CD4-positive, alpha-beta T cell treated with Interleukin-4 for 4 hours (primary cell): ENCODE measurements around the gene NFIC.
"Not testable (repeated sequence)": the region's sequence is repeated elsewhere in the genome, so short reads cannot be mapped to it uniquely, and the experiment has no call there.

Source experiments
- DNase-seq: peaks from one replicate; pipeline ENCODE4 v3.0.0-alpha.2; 2020

The NFIC gene

DNA sequence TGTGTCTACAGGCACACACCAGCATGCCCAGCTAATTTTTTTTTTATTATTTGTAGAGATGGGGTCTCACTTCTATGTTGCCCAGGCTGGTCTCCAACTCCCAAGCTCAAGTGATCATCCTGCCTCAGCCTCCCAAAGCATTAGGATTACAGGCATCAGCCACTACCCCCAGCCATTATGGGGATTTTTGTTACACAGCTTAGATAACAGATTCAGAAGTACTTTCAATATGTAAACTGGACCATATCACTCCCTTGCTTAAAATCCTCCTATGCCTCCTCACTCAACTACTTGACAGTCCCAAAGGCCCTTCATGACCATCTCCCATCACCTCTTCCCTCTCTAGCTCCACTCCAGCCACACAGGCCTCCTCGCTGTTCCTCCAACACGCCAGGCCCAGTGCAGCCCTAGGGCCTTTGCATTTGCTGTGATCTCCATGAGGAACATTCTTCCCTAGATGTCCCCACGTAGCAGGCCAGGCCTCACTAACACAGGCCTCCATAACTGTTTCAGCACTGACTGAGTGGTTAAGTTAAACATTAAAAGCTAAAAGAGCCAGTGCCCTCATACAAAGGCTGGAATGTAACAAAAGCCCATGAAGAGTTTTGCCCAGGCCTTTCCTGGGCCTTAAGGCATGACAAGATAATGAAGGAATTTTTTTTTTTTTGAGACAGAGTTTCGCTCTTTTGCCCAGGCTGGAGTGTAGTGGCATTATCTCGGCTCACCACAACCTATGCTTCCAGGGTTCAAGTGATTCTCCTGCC is 131.6 kb downstream of the NFIC start:
- DNase-seq, result no peak

DNA sequence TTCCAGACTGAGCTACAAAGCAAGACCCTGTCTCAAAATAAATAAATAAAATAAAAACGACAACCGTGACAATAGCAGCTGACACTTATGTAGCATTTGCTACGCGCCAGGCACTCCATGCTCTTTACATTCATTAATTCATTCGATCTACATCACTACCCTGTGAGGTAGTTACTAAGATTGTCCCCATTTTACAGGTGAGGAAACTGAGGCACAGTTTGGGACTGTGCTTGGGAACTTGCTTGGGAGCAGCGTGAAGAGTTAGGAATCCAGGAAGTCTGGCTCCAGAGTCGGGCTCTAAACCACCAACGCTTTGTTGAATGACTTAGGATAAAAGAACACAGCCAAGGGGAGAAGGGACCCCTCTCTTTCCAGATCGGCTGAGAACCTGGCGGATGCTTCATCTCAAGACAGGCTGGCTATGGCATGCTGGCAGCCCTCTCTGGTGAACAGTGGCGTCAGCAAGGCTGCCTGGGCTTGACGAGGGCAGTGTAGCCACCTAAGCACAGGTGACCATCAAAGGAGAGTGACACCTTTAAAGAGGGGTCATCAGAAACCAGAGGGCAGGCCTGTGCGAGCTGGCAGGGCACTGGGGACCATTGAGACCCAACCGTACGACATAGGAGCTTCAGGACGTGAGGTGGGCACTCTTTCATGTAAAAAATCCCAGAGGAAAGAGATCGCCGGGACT is 133.5 kb downstream of the NFIC start:
- DNase-seq, result no peak

DNA sequence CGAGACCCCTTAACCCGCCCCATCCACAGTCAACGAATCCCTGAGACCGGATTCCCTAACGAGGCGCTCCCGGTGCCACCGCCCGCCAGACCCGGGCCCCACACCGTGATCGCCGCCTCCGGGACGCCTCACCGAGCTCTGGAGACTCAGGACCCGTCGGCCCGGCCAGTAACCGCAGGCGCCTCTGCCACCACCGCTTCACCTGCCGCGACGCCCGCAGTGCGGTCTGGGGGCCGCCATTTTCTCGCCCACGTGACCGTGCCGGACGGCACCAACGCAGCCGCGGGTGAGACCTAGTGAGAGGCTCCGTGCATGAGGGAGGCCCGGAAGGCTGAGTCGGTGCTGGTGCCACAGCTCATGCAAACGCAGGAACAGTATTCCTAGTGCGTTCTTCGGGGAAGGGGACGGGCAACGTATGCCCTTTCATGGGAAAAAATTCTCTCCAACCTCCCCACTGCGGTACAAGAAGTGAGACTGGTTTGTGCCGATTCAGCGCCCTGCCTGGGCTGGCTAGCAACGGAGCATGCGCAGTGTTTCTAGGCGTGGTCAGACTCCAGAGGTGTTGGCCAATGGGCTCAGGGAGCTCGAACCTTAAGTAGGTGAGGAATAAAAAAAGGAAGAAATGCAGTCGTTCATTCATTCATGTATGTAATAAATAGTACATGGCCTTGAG is 134.2 kb downstream of the NFIC start, which contains the start of gene DOHH:
DOHH (minus strand) TSS at position 246 of the 673 bp plus-strand sequence. CDS start 3,860 bp downstream, outside the sequence.
- peak; percentile 97 for DNase-seq

DNA sequence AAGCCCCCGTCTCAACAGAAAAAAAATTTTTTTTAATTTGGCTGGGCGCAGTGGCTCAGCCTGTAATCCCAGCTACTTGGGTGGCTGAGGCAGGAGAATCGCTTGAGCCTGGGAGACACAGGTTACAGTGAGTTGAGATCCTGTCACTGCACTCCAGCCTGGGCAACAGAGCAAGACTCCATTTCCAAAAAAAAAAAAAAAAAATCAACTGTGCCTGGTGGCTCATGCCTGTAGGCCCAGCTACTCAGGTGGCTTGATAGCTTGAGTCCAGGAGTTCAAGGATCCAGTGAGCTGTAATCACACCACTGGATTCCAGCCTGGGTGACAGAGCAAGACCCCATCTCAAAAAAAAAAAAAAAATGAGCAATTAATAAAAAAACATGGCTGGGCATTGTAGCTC is 135.4 kb downstream of the NFIC start:
- DNase-seq, result no peak

DNA sequence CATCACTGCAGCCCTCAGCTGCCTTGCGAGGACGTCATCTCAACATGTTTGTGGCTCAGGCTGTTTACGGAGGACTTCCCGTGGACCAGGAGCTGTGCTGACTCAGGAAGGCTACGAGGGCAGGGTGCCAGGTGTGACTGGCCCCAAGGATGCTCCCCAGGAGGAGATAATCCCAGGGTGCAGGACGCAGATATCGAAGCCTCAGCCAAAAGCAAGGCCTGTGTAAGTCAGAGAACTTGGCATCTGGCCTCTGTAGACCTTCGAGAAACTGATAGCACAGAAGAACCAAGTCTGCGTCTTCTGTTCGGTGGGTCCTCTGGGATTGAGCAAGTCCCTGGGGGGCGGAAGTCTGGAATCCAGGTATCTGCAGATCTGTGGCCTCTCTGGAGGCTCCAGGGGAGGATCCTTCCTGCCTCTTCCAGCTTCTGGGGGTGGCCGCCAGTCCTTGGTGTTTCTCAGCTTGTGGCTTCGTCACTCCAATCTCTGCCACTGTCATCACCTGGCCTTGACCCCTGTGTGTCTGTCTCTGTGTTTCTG is 136.7 kb downstream of the NFIC start:
- DNase-seq, result no peak

DNA sequence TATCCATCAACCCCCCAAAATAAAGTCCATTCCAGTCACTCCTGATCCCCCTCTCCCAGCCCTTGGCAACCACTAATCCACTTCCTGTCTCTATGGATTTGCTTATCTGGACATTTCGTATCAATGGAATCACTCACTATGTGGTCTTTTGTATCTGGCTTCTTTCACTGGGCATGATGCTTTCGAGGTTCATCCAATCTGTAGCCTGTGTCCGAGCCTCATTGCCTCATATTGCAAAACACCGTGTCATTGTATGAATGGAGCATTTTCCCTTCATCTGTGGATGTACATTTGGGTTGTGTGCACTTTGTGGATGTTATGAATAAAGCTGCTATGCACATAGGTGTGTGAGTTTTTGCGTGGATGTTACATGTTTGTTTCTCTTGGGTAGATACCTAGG is 138.4 kb downstream of the NFIC start:
- no peak for DNase-seq

DNA sequence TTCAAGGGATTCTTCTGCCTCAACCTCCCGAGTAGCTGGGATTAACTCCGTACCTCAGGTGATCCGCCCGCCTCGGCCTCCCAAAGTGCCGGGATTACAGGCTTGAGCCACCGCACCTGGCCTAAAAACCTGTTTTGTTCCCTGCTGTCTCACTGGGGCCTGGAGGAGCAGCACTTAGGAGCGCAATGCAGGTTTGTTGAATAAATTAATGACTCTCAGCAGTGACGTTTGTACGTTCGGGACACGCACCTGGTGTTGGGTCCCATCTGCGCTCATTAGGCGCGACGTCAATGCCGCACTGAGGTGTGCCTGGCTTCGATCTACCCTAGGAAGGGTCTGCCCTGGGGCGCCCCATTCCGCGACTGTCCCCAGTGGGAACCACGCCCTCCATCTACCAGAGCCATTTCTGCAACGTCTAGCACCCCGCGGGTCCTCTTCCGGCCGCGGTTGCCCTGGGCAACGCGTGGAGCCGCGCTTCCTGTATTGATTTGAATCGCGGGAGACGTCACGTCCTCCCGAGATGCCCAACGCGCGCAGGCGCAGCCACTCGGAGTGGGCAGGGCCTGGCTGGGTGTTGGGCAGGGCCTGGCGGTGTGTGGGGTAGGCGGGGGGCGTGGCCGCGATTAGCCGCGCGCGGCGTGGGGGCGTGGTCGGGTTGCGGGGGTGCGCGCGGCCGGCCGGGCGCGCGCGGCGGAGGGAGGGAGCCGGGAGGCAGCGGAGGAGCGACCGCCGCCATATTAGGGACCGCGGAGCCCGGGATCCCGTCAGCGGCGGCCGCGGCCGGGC is 139.4 kb downstream of the NFIC start, which contains the start of gene FZR1:
FZR1 (plus strand) TSS at position 714 of the 786 bp plus-strand sequence. CDS start 16,679 bp downstream, outside the sequence.
- DNase-seq, result peak; percentile 99

DNA sequence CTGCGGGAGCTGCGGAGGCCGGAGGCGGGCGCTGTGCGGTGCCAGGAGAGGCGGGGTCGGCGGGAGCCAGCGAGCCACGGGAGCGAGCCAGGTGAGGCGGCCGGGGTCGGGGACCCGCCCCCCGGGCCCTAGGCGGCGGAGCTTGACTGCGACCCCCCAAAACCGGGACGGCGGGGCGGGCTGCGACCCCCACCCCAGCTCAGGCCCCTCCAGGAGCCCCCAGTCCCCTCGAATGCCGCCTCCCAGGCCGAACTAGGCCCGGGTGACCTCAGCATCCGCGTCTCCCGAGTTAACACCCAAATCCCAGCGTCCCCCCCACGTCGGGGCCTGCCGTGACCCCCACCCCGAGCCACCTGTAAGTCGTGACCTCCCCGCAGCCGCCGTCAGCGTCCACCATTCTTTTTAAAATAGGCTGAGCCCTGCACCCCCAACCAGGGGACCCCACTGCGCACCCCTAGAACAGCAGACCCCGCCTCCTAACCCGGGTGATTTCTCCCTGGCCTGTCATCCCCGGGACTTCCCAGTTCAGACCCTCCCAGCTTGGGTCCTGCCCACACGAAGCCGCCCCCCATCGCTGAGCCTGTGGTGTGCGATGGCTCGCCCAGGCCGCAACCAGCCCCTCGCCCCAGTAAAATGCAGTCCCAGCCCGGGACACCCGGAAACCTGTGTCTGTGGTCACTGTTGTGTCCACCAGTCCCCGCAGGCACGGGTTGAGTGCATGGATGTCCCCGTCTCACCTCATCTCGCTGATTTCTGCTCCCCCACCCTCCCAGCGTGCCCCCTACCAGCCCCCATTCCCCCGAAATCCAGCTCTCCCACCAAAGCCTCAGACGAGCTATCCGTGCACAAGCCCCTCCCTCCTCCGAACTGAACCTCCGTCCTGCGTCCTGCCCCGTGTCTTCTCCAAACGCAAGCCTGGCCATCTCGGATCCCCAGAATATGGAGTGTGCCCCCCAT is 140.3 kb downstream of the NFIC start:
- DNase-seq, result peak; percentile 28

DNA sequence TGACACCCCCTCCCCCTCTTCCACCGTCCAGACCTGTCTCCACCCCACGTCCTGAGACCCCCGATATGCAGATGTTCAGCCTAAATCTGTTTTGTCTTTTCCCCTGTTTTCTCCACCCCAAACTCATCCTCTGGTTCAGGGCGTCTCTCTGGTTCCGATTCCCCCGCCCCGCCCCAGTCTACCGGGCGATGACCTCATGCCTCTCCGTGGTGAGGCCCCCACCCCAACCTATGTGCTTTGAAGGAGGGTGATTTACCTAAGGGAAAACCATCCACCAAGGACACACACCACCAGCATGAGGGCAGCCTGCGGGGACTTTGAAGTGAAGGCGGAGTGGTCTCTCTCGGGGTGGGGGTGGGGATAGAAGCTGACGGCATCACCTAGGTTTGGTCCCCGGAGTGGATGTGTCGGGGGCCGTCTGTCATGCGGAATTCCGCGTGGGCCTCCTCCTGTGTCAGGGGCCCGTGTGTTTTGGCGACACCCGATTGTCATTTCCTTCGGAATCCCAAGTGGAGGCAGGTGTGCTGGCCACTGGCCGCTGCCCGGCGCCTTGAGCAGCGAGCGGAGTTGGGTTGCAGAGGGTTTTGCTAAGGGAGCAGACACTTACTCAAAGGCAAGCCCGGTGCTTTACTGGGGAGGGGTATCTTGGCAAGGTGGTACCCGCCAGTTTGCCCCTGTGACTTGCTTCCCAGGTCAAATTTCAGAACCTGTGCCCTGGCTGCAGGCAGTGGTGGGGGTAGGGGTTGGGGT is 141.2 kb downstream of the NFIC start:
- DNase-seq, result peak; percentile 48

DNA sequence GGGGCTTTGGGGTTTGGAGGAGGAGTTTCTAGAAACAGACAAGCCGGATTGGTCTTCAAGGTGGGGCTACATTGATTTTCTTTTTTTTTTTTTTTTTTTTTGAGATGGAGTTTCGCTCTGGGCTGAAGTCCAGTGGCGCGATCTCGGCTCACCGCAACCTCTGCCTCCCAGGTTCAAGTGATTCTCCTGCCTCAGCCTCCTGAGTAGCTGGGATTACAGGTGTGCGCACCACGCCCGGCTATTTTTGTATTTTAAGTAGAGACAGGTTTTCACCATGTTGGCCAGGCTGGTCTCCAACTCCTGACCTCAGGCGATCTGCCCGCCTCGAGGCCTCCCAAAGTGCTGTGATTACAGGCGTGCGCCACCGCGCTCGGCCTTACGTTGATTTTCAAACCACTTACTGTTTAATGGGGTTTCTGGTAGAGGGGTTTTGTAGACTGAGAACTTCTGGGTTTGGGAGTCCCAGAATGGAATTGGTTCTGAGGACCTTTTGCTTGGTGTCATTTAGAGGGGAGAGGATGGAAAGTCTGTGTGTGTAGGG is 141.8 kb downstream of the NFIC start:
- not testable (repeated sequence) for DNase-seq

DNA sequence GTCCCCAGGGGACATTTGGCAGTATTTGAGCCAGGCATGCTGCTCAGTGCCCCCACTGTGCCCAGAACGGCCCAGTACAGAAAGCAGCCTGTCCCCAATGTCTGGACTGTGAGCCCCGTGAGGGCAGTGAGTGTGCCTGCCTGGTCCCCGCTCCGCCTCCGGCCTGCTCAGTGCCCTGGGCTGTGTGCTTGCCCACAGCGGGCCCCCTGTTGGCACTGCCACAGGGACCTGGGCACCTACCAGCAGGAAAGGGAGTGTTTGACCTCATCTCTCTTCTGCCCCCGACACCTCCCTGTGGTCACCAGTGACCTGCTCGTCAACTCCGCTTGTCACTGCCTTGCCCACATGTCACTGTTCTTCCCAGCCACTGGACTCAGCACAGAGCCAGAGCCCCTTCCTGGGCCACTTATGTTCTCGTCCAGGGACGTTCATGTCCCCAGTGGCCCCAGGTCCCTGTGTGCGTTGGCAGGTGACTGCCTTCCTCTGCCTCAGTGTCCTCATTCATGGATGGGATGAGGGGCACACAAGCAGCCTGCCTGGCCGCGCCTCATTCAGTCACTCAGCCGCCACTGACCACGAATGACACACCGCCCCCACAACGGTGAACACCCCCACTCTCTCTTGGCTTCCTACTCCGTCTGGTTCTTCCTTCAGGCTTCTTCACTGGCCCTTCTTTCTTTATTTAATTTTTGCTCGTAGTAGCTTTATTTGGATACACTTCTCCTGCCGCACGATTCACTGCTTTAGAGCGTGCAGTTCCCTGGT is 142.6 kb downstream of the NFIC start:
- DNase-seq, result no peak

DNA sequence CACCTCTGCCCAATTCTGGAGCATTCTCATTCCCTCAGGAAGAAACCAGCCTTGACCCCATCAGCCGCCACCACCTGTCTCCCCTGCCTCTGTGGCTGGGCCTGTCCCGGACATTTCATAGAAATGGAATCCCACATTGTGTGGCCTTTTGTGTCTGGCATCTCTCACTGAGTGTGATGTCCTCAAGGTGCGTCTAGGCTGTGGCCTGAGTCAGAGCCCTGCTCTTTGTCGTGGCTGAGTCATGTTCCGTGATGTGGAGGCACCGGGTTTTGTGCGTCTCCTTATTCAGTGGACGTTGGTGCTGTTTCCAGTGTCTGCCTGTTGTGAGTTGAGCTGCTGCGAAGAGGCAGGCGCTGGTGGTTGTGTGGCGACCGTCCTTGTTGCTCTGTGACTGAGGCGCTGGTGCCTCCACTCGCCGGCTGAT is 143.2 kb downstream of the NFIC start:
- no peak for DNase-seq

DNA sequence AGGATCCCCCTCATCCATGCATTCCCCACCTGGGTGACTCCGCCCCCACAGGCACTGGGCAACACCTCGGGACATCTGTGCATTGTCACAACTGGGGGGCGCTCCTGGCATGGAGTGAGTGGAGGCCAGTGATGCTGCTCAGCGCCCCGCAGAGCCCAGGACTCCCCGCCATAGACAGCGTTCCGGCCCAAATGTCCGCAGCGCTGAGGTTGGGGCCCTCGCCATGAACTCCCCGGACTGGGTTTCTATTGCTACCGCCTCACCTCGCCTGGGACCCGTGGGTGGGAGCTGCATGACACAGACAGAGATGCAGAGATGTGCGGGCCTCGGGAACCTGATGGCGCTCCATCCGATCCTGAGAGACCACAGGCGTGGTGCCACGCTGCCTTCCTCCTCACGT is 144.3 kb downstream of the NFIC start:
- DNase-seq, result no peak

DNA sequence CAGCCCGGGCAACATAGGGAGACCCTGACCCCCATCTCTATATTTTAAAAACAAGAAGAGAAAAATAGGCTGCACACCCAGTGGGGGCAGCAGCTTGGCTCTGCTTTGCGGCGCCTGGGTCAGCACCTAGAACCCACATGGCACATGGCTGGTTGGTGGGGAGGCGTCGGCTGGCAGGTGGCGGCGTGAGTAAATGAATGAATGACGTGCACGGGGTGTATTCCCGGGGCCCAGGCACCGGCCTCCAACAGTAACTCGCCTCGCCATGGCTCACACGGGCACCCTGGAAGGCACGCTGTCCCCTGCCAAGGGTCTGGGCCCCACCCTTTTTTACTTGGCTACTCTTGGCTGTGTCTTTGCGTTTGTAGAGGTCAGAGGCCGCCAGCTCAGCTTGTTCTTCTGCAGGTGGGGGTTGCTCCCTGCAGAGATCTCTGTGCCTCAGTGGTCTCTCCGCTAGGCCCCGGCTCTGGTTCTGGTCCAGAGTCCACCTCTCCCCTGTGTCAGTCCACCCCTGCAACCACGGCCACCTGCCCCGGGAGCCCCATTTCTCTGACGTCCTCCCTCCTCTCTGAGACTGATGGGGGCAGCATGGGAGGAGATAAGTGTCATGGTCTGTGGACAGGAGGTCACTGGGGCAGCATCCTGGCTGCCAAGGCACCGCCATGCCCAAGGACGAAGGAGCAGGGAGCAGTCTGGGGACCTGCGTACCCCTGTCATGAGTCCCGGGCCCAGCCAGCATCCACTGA is 145.3 kb downstream of the NFIC start:
- DNase-seq, result no peak

DNA sequence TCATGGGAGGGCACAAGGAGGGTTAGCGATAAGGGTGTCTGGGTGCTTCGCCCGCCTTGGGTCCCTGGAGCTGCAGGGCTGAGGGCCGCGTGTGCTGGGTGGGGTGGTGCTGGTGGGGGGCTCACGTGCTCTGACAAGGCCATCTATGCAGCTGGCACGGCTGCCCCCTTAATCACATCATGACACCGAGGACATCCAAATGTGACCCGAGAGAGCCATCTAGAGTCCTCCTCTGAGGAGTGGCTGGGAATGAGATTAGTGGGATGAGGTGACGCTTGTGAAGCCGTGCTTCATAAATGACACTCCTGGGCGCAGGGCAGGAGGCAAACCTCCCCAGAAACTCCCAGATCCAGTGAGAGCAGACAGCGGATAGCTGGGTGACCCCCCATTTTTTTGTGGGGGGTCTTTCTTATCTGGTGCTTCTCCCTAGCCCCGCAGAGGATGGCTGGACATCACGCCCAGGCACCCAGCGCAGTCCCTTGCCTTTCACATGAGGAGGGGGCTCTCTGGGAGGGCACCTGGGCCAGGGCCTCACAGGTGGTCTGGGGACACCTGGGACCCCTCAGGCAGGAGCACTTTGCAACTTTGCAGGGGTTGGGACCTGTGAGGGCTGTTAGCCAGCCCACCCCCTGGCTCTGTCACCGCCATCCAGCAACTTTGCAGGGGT is 146.3 kb downstream of the NFIC start:
- no peak for DNase-seq

DNA sequence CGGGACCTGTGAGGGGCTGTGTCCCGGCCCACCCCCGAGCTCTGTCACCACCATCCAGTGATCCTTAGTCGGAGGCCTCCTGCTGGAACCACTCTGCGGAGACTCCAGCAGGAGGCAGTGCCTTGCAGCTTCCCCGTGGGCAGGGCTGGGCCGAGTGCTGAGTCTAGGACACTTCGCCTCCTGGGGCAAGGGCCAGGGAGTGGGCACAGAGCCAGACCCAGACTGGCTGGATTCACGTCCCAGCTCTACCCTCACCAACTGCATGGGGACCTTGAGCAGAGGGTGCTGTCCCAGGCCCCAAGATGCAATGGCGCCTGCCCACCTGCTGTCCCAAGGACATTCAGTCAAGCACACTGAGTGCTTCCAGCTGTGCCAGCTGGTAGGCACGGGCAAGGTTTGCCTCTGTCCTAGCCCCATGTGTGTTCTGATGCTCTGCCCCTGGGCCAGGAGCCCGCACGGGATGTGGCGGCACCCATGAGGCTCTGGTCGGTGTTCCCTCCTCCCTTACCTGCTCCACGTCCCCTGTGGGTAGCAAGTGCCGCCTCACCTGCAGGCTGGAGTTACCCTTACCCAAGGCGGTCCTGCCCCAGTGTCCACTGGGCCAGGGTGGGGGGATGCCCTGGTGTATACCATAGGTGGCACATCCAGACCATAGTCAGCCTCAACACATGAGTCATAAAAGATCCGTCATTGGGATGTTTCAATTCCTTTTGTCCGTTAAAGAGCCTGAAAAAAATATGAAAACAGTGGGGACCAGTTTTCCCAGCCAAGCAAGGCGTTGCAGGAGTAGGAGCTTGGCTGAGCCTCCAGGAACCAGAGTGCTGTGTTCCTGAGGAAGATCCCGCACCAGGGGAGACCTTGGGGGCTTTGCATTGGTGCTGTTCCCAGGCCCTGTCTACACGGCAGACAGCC is 147.1 kb downstream of the NFIC start:
- DNase-seq, result no peak

DNA sequence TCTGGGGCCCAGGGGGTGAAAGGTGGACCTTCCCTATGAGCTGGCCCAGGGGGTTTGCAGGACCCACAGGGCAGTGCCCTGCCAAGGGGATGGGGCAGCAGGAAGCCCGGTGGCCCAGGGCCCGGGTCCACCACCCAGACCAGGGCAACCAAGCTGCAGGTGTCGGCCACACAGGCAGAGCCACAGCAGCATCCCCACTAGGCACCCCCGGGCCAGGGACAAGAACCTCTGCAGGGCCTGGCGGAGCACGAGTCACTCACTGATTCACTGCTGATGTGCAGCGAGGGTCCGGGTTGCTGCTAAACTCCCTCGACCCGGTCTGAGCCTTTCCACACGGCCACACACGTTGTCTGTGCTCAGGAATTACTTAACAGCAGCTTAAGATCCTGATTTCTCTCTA is 148.5 kb downstream of the NFIC start:
- no peak for DNase-seq
